Mesenchymal stem cell (in vitro differentiated cells and primary cell): ENCODE data around the gene KCNA1.

ENCODE experiments used
- DNase-seq: peaks from one replicate; pipeline ENCODE4 v3.0.0-alpha.2; 2013
- H2AFZ ChIP-seq: one replicate; pipeline ENCODE4 v1.6.1; 2013; ENCODE audit warnings: low read depth, mild to moderate bottlenecking, control low read depth, inconsistent platforms, low read length, moderate library complexity
- H2AK5ac ChIP-seq: 2 replicates; pipeline ENCODE4 v1.6.1; 2013; ENCODE audit warnings: low read length, moderate library complexity, mild to moderate bottlenecking, inconsistent platforms; ENCODE audit not compliant: severe bottlenecking
- H2BK120ac ChIP-seq: one replicate; pipeline ENCODE4 v1.6.1; 2013; ENCODE audit warnings: low read depth, mild to moderate bottlenecking, inconsistent platforms, low read length, moderate library complexity
- H2BK12ac ChIP-seq, 2 experiments: one replicate each; pipeline ENCODE4 v1.6.1; 2013; ENCODE audit warnings: inconsistent platforms in 2 of 2, low read length in 2 of 2, mild to moderate bottlenecking in 2 of 2, moderate library complexity in 2 of 2, control low read depth in 1 of 2
- H2BK15ac ChIP-seq: one replicate; pipeline ENCODE4 v1.6.1; 2013; ENCODE audit warnings: mild to moderate bottlenecking, low read depth, inconsistent platforms; ENCODE audit not compliant: poor library complexity, severe bottlenecking
- H2BK5ac ChIP-seq: 2 replicates; pipeline ENCODE4 v1.6.1; 2013; ENCODE audit warnings: low read depth, mild to moderate bottlenecking, low read length, control low read depth, inconsistent platforms; ENCODE audit not compliant: poor library complexity, severe bottlenecking
- H3K14ac ChIP-seq, 2 experiments: one replicate each; pipeline ENCODE4 v1.6.1; 2013; ENCODE audit warnings: inconsistent platforms in 2 of 2, low read length in 2 of 2, control low read depth in 1 of 2, mild to moderate bottlenecking in 1 of 2, moderate library complexity in 1 of 2
- H3K18ac ChIP-seq, 2 experiments: one replicate each; pipeline ENCODE4 v1.6.1; 2013; ENCODE audit warnings: inconsistent platforms in 2 of 2, low read length in 2 of 2, control low read depth in 1 of 2, low read depth in 1 of 2, mild to moderate bottlenecking in 1 of 2
- H3K23ac ChIP-seq, 2 experiments: one replicate each; pipeline ENCODE4 v1.6.1; 2013; ENCODE audit warnings: inconsistent platforms in 2 of 2, low read length in 2 of 2, mild to moderate bottlenecking in 2 of 2, moderate library complexity in 2 of 2, control low read depth in 1 of 2
- H3K27ac ChIP-seq: 2 replicates; pipeline ENCODE4 v1.5.1; 2013; ENCODE audit warnings: mild to moderate bottlenecking, moderate library complexity, low read length, control low read depth, inconsistent platforms; ENCODE audit not compliant: poor library complexity, severe bottlenecking
- H3K27me3 ChIP-seq, 2 experiments: 2 replicates each; pipeline versions ENCODE4 v1.6.1 to v1.7.0; 2013; ENCODE audit warnings: low read length in 2 of 2, mild to moderate bottlenecking in 2 of 2, moderate library complexity in 2 of 2, control low read depth in 1 of 2, inconsistent platforms in 1 of 2; ENCODE audit not compliant: control insufficient read depth in 1 of 2, insufficient read depth in 1 of 2
- H3K36me3 ChIP-seq, 2 experiments: 2 replicates each; pipeline versions ENCODE4 v1.6.1 to v1.7.0; 2013; ENCODE audit warnings: low read length in 2 of 2, control low read depth in 1 of 2, inconsistent platforms in 1 of 2, low read depth in 1 of 2, mild to moderate bottlenecking in 1 of 2; ENCODE audit not compliant: insufficient read depth in 2 of 2, control insufficient read depth in 1 of 2
- H3K4ac ChIP-seq, 2 experiments: one replicate each; pipeline ENCODE4 v1.6.1; 2013; ENCODE audit warnings: inconsistent platforms in 2 of 2, low read length in 2 of 2, mild to moderate bottlenecking in 2 of 2, moderate library complexity in 2 of 2, control low read depth in 1 of 2, low read depth in 1 of 2
- H3K4me1 ChIP-seq: 2 replicates; pipeline ENCODE4 v1.6.1; 2013; ENCODE audit warnings: low read depth, low read length, control low read depth; ENCODE audit not compliant: control insufficient read depth, insufficient read depth
- H3K4me2 ChIP-seq: 2 replicates; pipeline ENCODE4 v1.6.1; 2013; ENCODE audit warnings: low read length, mild to moderate bottlenecking, inconsistent platforms; ENCODE audit not compliant: poor library complexity, severe bottlenecking
- H3K4me3 ChIP-seq, 2 experiments: 2 replicates each; pipeline versions ENCODE4 v1.5.1 to v1.7.0; 2013; ENCODE audit warnings: low read length in 2 of 2, mild to moderate bottlenecking in 2 of 2, control low read depth in 1 of 2, low read depth in 1 of 2; ENCODE audit not compliant: insufficient read depth in 1 of 2
- H3K79me1 ChIP-seq: replicated peaks from 2 replicates; pipeline ENCODE4 v1.6.1; 2013; ENCODE audit warnings: mild to moderate bottlenecking, control low read depth, low read length, inconsistent platforms; ENCODE audit not compliant: poor library complexity, severe bottlenecking
- H3K9ac ChIP-seq: 2 replicates; pipeline ENCODE4 v1.7.0; 2013; ENCODE audit warnings: mild to moderate bottlenecking, low read length, moderate library complexity
- H3K9me3 ChIP-seq: 2 replicates; pipeline ENCODE4 v1.7.0; 2013; ENCODE audit warnings: mild to moderate bottlenecking, low read length; ENCODE audit not compliant: control insufficient read depth
- H4K8ac ChIP-seq: one replicate; pipeline ENCODE4 v1.6.1; 2013; ENCODE audit warnings: inconsistent platforms, mild to moderate bottlenecking, low read length, moderate library complexity
- H4K91ac ChIP-seq: one replicate; pipeline ENCODE4 v1.6.1; 2013; ENCODE audit warnings: mild to moderate bottlenecking, low read length, inconsistent platforms
- WGBS: methylation state at CpG from one replicate; pipeline ENCODE4 v1.1.7; 2013; ENCODE audit warnings: mixed read lengths; 5-methylcytosine and 5-hydroxymethylcytosine counted together

The KCNA1 gene

DNA sequence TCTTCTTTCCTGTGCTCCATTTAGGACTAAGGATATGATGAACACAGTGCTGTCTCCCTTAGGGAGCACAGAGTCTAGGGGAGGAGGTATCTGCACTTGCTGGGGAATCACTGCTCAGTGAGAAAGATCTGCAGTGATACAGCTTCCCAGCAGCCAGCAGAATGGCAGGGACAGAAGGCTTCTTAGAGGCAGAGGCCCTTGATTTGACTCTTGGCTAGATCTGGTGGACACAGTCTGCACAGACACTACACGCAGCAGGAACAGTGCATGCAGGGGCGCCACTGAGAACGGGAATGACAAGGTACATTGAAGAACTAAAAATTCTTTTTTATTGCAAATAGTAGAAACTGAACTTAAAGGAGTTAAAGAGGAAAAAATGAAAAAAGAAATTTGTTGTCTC lies 51.6 kb downstream of the KCNA1 start:
- H3K79me1 ChIP-seq: no peaks in the 10 kb centered on the region
- no peak for DNase-seq
- no peak overlapping the region for H3K18ac ChIP-seq
- H3K9ac ChIP-seq: no peak overlapping the region
- no peak overlapping the region for H3K14ac ChIP-seq
- peaks cover 0 to 18% of the 10 kb centered on the region in 2 experiments for H3K27me3 ChIP-seq
- no peak overlapping the region for H3K4ac ChIP-seq
- no peak overlapping the region for H2AFZ ChIP-seq
- H3K36me3 ChIP-seq: no peaks in the 10 kb centered on the region
- H2BK5ac ChIP-seq: no peak overlapping the region
- no peak overlapping the region for H2AK5ac ChIP-seq
- H4K91ac ChIP-seq: no peak overlapping the region
- 83% methylated on average over 3 of the region's 3 CpGs for WGBS
- no peak overlapping the region for H3K4me2 ChIP-seq
- H3K23ac ChIP-seq: no peak overlapping the region
- H3K4me1 ChIP-seq: no peaks in the 10 kb centered on the region
- no peak overlapping the region for H2BK15ac ChIP-seq
- no peak overlapping the region for H3K27ac ChIP-seq
- no peak overlapping the region for H2BK120ac ChIP-seq
- no peaks in the 10 kb centered on the region for H3K9me3 ChIP-seq
- peak overlapping the region; percentile 69 for H4K8ac ChIP-seq
- no peak overlapping the region for H2BK12ac ChIP-seq
- H3K4me3 ChIP-seq: no peak overlapping the region

DNA sequence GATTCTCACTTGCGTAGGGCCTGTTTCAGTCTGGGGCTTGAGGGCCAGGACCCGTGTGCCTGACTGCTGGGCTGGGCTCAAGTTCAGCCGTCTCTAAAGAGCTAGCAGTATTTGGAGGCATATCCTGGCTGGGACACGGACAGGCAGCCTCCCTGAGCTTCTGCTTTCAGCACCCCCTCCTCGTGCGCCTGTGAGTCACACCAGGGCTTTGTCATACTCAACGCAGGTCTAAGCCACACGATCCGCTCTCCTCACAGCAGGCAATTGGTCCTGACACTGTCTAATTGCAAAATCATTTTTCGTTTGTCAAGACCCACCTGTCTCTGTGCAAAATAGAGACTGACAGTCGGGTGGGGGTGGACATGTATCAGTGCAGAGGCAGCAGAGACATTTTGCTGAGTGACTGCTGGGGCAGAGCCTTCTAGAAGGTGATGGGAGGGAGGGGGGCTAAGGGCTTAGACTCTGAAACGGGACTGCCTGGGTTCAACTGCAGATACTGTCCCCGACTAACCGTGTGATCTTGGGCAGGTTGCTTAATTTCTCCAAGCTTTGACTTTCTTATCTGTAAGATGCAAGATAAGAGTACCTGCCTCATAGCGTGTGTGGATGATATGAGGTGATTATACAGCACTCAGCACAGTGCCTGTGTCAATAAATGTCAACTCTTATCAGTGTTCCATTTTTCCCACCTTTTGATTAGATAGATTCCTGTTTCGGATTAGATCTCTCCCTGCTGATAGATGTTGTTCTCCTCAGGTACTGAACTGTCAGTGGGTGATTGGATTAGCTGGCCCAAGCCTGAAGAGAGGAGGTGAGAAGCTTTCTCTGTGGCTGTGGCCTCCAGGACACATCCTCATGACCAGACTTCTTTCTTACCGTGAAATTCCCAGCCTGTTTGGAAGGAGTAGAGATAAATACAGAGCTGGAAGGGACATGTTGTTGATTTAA lies 53.1 kb downstream of the KCNA1 start:
- Histone ChIP-seq H3K27me3 (peaks cover 0 to 22% of the 10 kb centered on the region in 2 experiments), H3K9ac (no peak overlapping the region), H3K14ac (no peak overlapping the region), H3K36me3 (no peaks in the 10 kb centered on the region), H4K91ac (no peak overlapping the region), H2BK12ac (no peak overlapping the region), H2AFZ (no peak overlapping the region), H3K4me2 (no peak overlapping the region), H2AK5ac (no peak overlapping the region), H2BK120ac (no peak overlapping the region), H3K23ac (no peak overlapping the region), H4K8ac (no peak overlapping the region), H3K4me1 (no peaks in the 10 kb centered on the region), H3K18ac (no peak overlapping the region), H3K4ac (no peak overlapping the region), H2BK15ac (no peak overlapping the region), H3K4me3 (no peak overlapping the region), H2BK5ac (no peak overlapping the region), H3K27ac (no peak overlapping the region), H3K79me1 (no peaks in the 10 kb centered on the region), H3K9me3 (no peaks in the 10 kb centered on the region)
- WGBS: 27% methylated on average over 16 of the region's 17 CpGs
- no peak for DNase-seq
